SU-DHL-6 (cell line): ENCODE results near the gene SEPTIN12.

Experiments used
- H2AFZ ChIP-seq: fragments of 200-600 bp; sonication (generic); 2 replicates; pipeline ENCODE4 v1.6.1; 2014; ENCODE audit warnings: low read depth, mild to moderate bottlenecking, moderate library complexity, mixed read lengths, antibody characterized with exemption, low read length; ENCODE audit not compliant: severe bottlenecking
- H3F3A ChIP-seq: fragments of 200-600 bp; shearing (Covaris generic); 2 replicates; pipeline ENCODE4 v1.6.0; 2016; ENCODE audit warnings: antibody characterized with exemption, mild to moderate bottlenecking; ENCODE audit not compliant: insufficient read depth
- H3K27ac ChIP-seq: fragments of 200-600 bp; sonication (generic); 2 replicates; pipeline ENCODE4 v1.5.1; 2016; ENCODE audit warnings: low read depth, mild to moderate bottlenecking, low read length, moderate library complexity, mixed read lengths
- H3K27me3 ChIP-seq: fragments of 200-600 bp; sonication (generic), shearing (Covaris generic); 2 replicates; pipeline ENCODE4 v1.6.0; 2014; ENCODE audit warnings: mild to moderate bottlenecking, low read length
- H3K36me3 ChIP-seq: fragments of 200-600 bp; sonication (generic); 2 replicates; pipeline ENCODE4 v1.6.1; 2014; ENCODE audit warnings: mild to moderate bottlenecking, low read length, mixed read lengths
- H3K4me2 ChIP-seq: fragments of 300-600, 200-600 bp; shearing (Covaris generic), sonication (generic); 2 replicates; pipeline ENCODE4 v1.6.0; 2014; ENCODE audit warnings: low read length, low read depth, mild to moderate bottlenecking; ENCODE audit not compliant: poor library complexity, severe bottlenecking
- H3K4me3 ChIP-seq: fragments of 200-600 bp; sonication (generic); 2 replicates; pipeline ENCODE4 v1.5.1; 2014; ENCODE audit warnings: antibody characterized with exemption, low read length, mild to moderate bottlenecking, mixed read lengths; ENCODE audit not compliant: insufficient read depth, poor library complexity, severe bottlenecking
- H3K79me2 ChIP-seq: fragments of 200-600 bp; sonication (generic); 2 replicates; pipeline ENCODE4 v1.6.1; 2014; ENCODE audit warnings: mild to moderate bottlenecking, low read length, moderate library complexity; ENCODE audit not compliant: insufficient read depth
- H3K9ac ChIP-seq: fragments of 200-600 bp; sonication (generic); 2 replicates; pipeline ENCODE4 v1.7.0; 2014; ENCODE audit warnings: mild to moderate bottlenecking, low read length
- H3K9me2 ChIP-seq: fragments of 200-600 bp; sonication (generic); replicated peaks from 2 replicates; pipeline ENCODE4 v1.6.1; 2014; ENCODE audit warnings: low read length; ENCODE audit not compliant: insufficient read depth
- H3K9me3 ChIP-seq: fragments of 200-600 bp; sonication (generic); 2 replicates; pipeline ENCODE4 v1.6.1; 2014; ENCODE audit warnings: low read length, mixed read lengths; ENCODE audit not compliant: insufficient read depth
- H4K20me1 ChIP-seq: fragments of 200-600 bp; sonication (generic); 2 replicates; pipeline ENCODE4 v1.6.1; 2014; ENCODE audit warnings: low read depth, mild to moderate bottlenecking, antibody characterized with exemption, low read length, moderate library complexity, mixed read lengths
- CTCF ChIP-seq: fragments of 200-600 bp; sonication (generic); IDR thresholded peaks from one replicate; pipeline ENCODE4 v1.5.1; 2017; ENCODE audit warnings: antibody characterized with exemption, mild to moderate bottlenecking, low read length, moderate library complexity; ENCODE audit not compliant: insufficient read depth, poor library complexity, severe bottlenecking
- EZH2phosphoT487 ChIP-seq: fragments of 200-600 bp; sonication (generic), shearing (Covaris generic); conservative IDR thresholded peaks from 2 replicates; pipeline ENCODE4 v1.6.1; 2018; ENCODE audit warnings: mild to moderate bottlenecking, antibody characterized with exemption, low read length, moderate library complexity, mixed read lengths

SEPTIN12 gene

GRCh38 chr16:4780235-4780634 lies 7.9 kb downstream of the SEPTIN12 start:
- no peak overlapping the region for H2AFZ ChIP-seq
- H3K4me3 ChIP-seq: no peak overlapping the region
- H3K27me3 ChIP-seq: no peaks in the 10 kb centered on the region
- H4K20me1 ChIP-seq: no peaks in the 10 kb centered on the region
- no peaks in the 10 kb centered on the region for H3K79me2 ChIP-seq
- no peak overlapping the region for H3K4me2 ChIP-seq
- H3F3A ChIP-seq: no peaks in the 10 kb centered on the region
- H3K9me2 ChIP-seq: no peaks in the 10 kb centered on the region
- TF ChIP-seq EZH2phosphoT487 (no peak), CTCF (no peak)
- no peak overlapping the region for H3K9ac ChIP-seq
- no peaks in the 10 kb centered on the region for H3K36me3 ChIP-seq
- no peaks in the 10 kb centered on the region for H3K9me3 ChIP-seq
- H3K27ac ChIP-seq: no peak overlapping the region

GRCh38 chr16:4778050-4778392 lies 10.1 kb downstream of the SEPTIN12 start:
- Histone ChIP-seq H3K27me3 (no peaks in the 10 kb centered on the region), H4K20me1 (no peaks in the 10 kb centered on the region), H3K27ac (no peak overlapping the region), H3K9me2 (no peaks in the 10 kb centered on the region), H3K9ac (no peak overlapping the region), H3K4me3 (no peak overlapping the region), H3K79me2 (no peaks in the 10 kb centered on the region), H3F3A (no peaks in the 10 kb centered on the region), H2AFZ (no peak overlapping the region), H3K36me3 (no peaks in the 10 kb centered on the region), H3K9me3 (no peaks in the 10 kb centered on the region), H3K4me2 (no peak overlapping the region)
- TF ChIP-seq CTCF: no peak
- no peak for TF ChIP-seq EZH2phosphoT487

GRCh38 chr16:4777339-4778049 lies 10.7 kb downstream of the SEPTIN12 start:
- Histone ChIP-seq H3K27ac (no peak overlapping the region), H3K4me2 (no peak overlapping the region), H3K36me3 (no peaks in the 10 kb centered on the region), H3K79me2 (no peaks in the 10 kb centered on the region), H4K20me1 (no peaks in the 10 kb centered on the region), H3K4me3 (no peak overlapping the region), H3K9me2 (no peaks in the 10 kb centered on the region), H3K27me3 (no peaks in the 10 kb centered on the region), H3F3A (no peaks in the 10 kb centered on the region), H3K9me3 (no peaks in the 10 kb centered on the region), H2AFZ (no peak overlapping the region), H3K9ac (no peak overlapping the region)
- TF ChIP-seq EZH2phosphoT487 (no peak), CTCF (no peak)
